ENCODE measurements around the gene CLECL1. TPM values are rescaled to one million over a fixed set of nuclear protein-coding genes. Genes with fewer than 3 reads are reported as not detected.

The CLECL1 gene
- total RNA-seq, 4 donors from 2014 or later: not detected

- TF ChIP-seq CTCF (IDR thresholded peaks at IDR 0.05) (no peak), POLR2A (IDR thresholded peaks at IDR 0.05) (no peak)
- H3K4me1 ChIP-seq: no peaks in the 10 kb centered on the region
- no peak overlapping the region for H3K4me3 ChIP-seq (replicated peaks in 1 of 3)
- no peaks in the 10 kb centered on the region for H3K36me3 ChIP-seq
- WGBS, 2 donors: 48 to 55% methylated on average over 3 of the region's 3 CpGs
- no peak overlapping the region for H3K27ac ChIP-seq
- DNase-seq: no peak
- no peaks in the 10 kb centered on the region for H3K27me3 ChIP-seq
- intact Hi-C loops (cut with DNase I): no loop called here
- no peaks in the 10 kb centered on the region for H3K9me3 ChIP-seq
Measured at GRCh38 chr12:9730011-9730410, 2.9 kb downstream of the CLECL1 start.

- no peaks in the 10 kb centered on the region for H3K9me3 ChIP-seq
- no peak overlapping the region for H3K27ac ChIP-seq
- H3K27me3 ChIP-seq: no peaks in the 10 kb centered on the region
- intact Hi-C loops (cut with DNase I): no loop called here
- no peak overlapping the region for H3K4me3 ChIP-seq (replicated peaks in 1 of 3)
- no peaks in the 10 kb centered on the region for H3K4me1 ChIP-seq
- no peak for TF ChIP-seq POLR2A (IDR thresholded peaks at IDR 0.05)
- no peak for TF ChIP-seq CTCF (IDR thresholded peaks at IDR 0.05)
- no peak for DNase-seq
- no peaks in the 10 kb centered on the region for H3K36me3 ChIP-seq
Measured at GRCh38 chr12:9729082-9729481, 3.8 kb downstream of the CLECL1 start.

- DNase-seq: no peak
- H3K27ac ChIP-seq: no peak overlapping the region
- no peaks in the 10 kb centered on the region for H3K27me3 ChIP-seq
- H3K9me3 ChIP-seq: no peaks in the 10 kb centered on the region
- no peak for TF ChIP-seq CTCF (IDR thresholded peaks at IDR 0.05)
- TF ChIP-seq POLR2A (IDR thresholded peaks at IDR 0.05): no peak
- H3K4me1 ChIP-seq: no peaks in the 10 kb centered on the region
- intact Hi-C loops (cut with DNase I): no loop called here
- H3K4me3 ChIP-seq (replicated peaks in 1 of 3): no peak overlapping the region
- H3K36me3 ChIP-seq: no peaks in the 10 kb centered on the region
- WGBS, 2 donors: 84 to 90% methylated on average over 1 of the region's 1 CpG
Measured at GRCh38 chr12:9727813-9728212, 5.1 kb downstream of the CLECL1 start.

GRCh38 chr12:9725213-9725870 lies 7.6 kb downstream of the CLECL1 start:
- 92 to 93% methylated on average over 2 of the region's 2 CpGs for WGBS, 2 donors
- intact Hi-C loops (cut with DNase I): no loop called here

More at GRCh38 chr12:9725213-9725870, 7.6 kb downstream of the CLECL1 start:
- Histone ChIP-seq H3K36me3 (no peaks in the 10 kb centered on the region), H3K27ac (no peak overlapping the region), H3K27me3 (no peaks in the 10 kb centered on the region), H3K4me1 (no peaks in the 10 kb centered on the region), H3K9me3 (no peaks in the 10 kb centered on the region), H3K4me3 (replicated peaks in 1 of 3) (no peak overlapping the region)
- no peak for TF ChIP-seq CTCF (IDR thresholded peaks at IDR 0.05)
- no peak for TF ChIP-seq POLR2A (IDR thresholded peaks at IDR 0.05)
- no peak for DNase-seq
